RWPE2 (cell line): ENCODE data around the gene DIAPH2.

Source experiments
- ATAC-seq: fragments of 200-7000 bp; cut with Tn5 transposase; 3 replicates; pipeline ENCODE4 v1.9.1; 2021; ENCODE audit warnings: low read depth
- DNase-seq: peaks from one replicate; pipeline ENCODE4 v3.0.0-alpha.2; 2020; ENCODE audit warnings: low spot score
- H3K27ac ChIP-seq: fragments of 450-650 bp; 2 replicates; pipeline ENCODE4 v1.5.1; 2017; ENCODE audit warnings: mild to moderate bottlenecking; ENCODE audit not compliant: poor library complexity, severe bottlenecking
- H3K27me3 ChIP-seq: fragments of 250-450 bp; sonication (Bioruptor Pico); 2 replicates; pipeline ENCODE4 v1.5.1; 2021; ENCODE audit warnings: mild to moderate bottlenecking, moderate library complexity; ENCODE audit not compliant: insufficient read depth, poor library complexity, severe bottlenecking
- H3K36me3 ChIP-seq: fragments of 250-450 bp; sonication (Bioruptor Pico); 2 replicates; pipeline ENCODE4 v1.5.1; 2020; ENCODE audit warnings: low read depth, mild to moderate bottlenecking, moderate library complexity
- H3K4me1 ChIP-seq: fragments of 250-450 bp; sonication (Bioruptor Pico); 2 replicates; pipeline ENCODE4 v1.5.1; 2021; ENCODE audit warnings: mild to moderate bottlenecking, moderate library complexity; ENCODE audit not compliant: insufficient read depth, poor library complexity, severe bottlenecking
- H3K4me3 ChIP-seq: fragments of 250-450 bp; sonication (Bioruptor Pico); 2 replicates; pipeline ENCODE4 v1.5.1; 2021; ENCODE audit warnings: mild to moderate bottlenecking, moderate library complexity; ENCODE audit not compliant: severe bottlenecking
- H3K9me3 ChIP-seq: fragments of 250-450 bp; sonication (Bioruptor Pico); 2 replicates; pipeline ENCODE4 v1.5.1; 2021; ENCODE audit warnings: mild to moderate bottlenecking, moderate library complexity; ENCODE audit not compliant: severe bottlenecking
- TF ChIP-seq, protein P1 (sequence below): fragments of 450-650 bp; IDR thresholded peaks from one replicate; pipeline ENCODE4 v1.5.1; 2017; ENCODE audit warnings: mild to moderate bottlenecking, moderate library complexity; ENCODE audit not compliant: poor library complexity, severe bottlenecking

The DIAPH2 gene

DNA sequence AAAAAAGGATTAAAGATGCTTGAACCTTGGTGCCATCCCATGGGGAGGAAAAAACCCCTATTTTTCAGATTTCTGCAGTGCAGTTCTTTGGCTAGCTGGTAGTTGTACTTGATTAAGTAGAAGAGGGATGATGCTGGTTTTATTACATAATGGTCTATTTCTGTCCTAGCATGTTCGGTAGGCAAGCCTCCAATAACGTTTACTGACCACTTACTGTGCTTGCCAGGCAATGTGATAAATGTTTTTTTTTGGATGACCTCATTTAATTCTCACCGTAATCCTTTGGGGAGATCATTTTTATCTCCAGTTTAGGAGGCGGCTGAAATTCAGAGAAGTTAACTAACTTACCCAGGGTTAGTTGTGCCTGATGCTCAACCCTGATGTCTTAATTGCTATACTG, 106.9 kb downstream of the DIAPH2 start:
- no peaks in the 10 kb centered on the region for H3K27me3 ChIP-seq
- H3K27ac ChIP-seq = no peak overlapping the region
- H3K36me3 ChIP-seq = no peaks in the 10 kb centered on the region
- DNase-seq (no peak), ATAC-seq (no peak)
- H3K9me3 ChIP-seq = no peaks in the 10 kb centered on the region
- H3K4me3 ChIP-seq = no peak overlapping the region
- TF ChIP-seq, protein P1, sequence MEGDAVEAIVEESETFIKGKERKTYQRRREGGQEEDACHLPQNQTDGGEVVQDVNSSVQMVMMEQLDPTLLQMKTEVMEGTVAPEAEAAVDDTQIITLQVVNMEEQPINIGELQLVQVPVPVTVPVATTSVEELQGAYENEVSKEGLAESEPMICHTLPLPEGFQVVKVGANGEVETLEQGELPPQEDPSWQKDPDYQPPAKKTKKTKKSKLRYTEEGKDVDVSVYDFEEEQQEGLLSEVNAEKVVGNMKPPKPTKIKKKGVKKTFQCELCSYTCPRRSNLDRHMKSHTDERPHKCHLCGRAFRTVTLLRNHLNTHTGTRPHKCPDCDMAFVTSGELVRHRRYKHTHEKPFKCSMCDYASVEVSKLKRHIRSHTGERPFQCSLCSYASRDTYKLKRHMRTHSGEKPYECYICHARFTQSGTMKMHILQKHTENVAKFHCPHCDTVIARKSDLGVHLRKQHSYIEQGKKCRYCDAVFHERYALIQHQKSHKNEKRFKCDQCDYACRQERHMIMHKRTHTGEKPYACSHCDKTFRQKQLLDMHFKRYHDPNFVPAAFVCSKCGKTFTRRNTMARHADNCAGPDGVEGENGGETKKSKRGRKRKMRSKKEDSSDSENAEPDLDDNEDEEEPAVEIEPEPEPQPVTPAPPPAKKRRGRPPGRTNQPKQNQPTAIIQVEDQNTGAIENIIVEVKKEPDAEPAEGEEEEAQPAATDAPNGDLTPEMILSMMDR = no peak
- H3K4me1 ChIP-seq = no peaks in the 10 kb centered on the region

DNA sequence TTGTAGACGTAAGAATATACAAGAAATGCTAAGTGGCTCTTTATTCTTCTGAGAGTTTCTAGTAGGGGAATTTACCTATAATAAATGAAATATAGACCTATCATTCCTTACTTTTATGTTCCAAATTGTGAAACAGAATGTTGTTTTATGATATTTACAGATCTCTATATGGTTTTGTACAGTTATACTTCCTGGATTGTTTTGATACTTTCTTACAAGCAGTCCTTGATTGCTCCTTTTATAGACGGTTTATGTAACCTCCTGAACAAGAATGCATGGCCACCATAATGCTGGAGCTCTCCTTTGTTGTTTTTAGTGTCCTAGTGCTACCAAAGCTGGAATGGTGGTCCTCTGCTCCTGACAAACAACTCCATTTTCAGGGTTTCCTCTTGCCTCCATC, 107.4 kb downstream of the DIAPH2 start:
- TF ChIP-seq, protein P1 = no peak
- no peak overlapping the region for H3K4me3 ChIP-seq
- ATAC-seq (no peak), DNase-seq (no peak)
- no peaks in the 10 kb centered on the region for H3K9me3 ChIP-seq
- H3K36me3 ChIP-seq = no peaks in the 10 kb centered on the region
- H3K27me3 ChIP-seq = no peaks in the 10 kb centered on the region
- H3K27ac ChIP-seq = no peak overlapping the region
- H3K4me1 ChIP-seq = no peaks in the 10 kb centered on the region

DNA sequence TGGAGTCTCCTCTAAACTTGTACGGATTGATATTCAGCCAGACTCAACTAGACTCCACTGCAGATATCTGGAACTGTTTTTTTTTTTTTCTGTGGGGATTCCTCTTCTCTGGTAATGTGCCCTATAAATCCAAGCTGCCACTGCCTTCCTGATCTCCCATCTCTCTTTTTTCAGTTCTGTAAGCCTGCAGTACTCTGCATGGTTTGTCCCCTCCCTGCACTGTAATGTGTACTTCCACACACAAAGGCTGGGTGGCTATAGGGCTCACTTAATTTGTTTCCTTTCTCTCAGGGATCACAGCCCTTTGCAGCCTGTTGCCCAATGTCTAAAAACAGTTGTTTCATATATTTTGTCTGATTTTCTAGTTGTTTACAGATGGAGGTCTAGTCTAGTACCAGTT, 114.3 kb downstream of the DIAPH2 start:
- ATAC-seq (no peak), DNase-seq (no peak)
- TF ChIP-seq, protein P1 = no peak
- Histone ChIP-seq H3K4me1 (no peaks in the 10 kb centered on the region), H3K27ac (no peak overlapping the region), H3K36me3 (no peaks in the 10 kb centered on the region), H3K27me3 (no peaks in the 10 kb centered on the region), H3K4me3 (no peak overlapping the region), H3K9me3 (no peaks in the 10 kb centered on the region)

DNA sequence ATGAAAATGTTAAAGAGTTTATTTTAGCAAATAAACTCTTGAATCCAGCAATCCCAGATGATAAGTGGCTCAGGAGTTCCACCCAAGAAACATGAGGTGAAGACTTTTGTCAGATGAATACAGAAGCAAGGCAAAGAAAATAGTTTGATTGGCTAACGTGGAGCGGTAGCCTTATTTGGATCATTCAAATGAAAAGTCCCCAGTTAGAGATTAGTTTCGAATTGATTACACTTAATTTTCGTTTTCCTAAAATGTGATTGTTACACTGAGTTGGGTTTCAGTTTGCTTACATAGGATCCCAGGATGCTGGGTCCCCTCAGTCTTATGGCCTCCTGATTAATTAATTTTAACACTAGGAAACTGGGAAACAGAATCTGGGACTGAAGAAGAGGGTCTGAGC, 122.7 kb downstream of the DIAPH2 start:
- H3K9me3 ChIP-seq = no peaks in the 10 kb centered on the region
- no peak overlapping the region for H3K27ac ChIP-seq
- H3K36me3 ChIP-seq = no peaks in the 10 kb centered on the region
- no peak for ATAC-seq
- H3K27me3 ChIP-seq = no peaks in the 10 kb centered on the region
- DNase-seq = no peak
- no peaks in the 10 kb centered on the region for H3K4me1 ChIP-seq
- TF ChIP-seq, protein P1 = no peak
- H3K4me3 ChIP-seq = no peak overlapping the region

DNA sequence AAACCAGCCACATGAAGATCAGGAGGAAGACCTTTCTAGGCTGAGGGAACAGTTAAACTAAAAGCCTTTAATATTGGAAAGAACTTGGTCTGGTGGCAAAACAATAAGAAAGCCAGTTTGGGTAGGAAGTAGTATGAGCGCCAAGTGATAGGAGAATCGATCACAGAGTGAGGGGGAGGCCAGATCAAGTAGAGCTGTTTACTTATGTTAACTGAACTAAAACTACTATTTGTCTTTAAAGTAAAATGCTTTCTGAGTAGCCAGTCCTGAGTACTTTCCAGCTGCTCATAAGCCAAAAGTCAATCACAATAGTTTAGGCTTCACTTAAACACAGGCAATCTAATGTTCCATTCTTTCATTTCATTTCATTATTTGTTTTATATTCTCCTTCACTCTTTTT, 136.3 kb downstream of the DIAPH2 start:
- H3K36me3 ChIP-seq = no peaks in the 10 kb centered on the region
- DNase-seq (no peak), ATAC-seq (no peak)
- H3K9me3 ChIP-seq = no peaks in the 10 kb centered on the region
- no peak overlapping the region for H3K4me3 ChIP-seq
- no peaks in the 10 kb centered on the region for H3K4me1 ChIP-seq
- TF ChIP-seq, protein P1 = no peak
- H3K27me3 ChIP-seq = no peaks in the 10 kb centered on the region
- H3K27ac ChIP-seq = no peak overlapping the region
